ENCODE measurements around the gene NRCAM.

DNA sequence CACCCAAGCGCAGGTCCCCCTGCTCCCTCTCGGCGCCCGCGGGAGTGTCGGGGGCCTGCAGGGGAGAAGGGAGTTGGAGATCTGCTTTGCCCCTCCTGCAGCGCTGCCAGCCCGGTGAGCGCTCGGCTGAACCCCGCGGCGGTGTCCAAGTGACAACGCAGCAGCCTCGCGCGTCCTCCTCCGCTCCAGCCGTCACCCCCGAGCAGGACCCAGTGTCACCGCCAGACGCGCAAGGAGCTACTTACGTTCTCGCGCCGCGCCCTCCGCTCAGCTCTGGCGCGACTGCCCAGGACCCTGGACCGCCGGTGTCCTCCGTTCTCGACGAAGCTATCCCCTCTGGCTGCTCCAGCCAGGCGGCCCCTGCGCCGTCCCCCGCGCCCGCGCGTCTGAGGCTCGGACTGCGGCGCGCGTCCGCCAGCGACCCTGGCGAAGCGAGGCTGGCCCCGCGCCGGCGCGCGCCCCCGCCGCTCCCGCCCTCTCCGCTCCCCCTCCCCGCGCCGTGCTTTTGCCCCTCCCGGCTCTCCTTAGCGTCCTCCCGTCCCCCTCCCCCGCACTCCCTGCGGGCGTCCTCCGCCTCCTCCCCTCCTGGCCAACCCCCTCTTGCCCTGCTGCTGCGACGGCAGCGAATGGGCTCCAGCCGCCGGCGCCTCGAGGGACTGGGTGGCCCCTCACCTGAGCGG is at the start of gene NRCAM:
- TF ChIP-seq, protein P1, sequence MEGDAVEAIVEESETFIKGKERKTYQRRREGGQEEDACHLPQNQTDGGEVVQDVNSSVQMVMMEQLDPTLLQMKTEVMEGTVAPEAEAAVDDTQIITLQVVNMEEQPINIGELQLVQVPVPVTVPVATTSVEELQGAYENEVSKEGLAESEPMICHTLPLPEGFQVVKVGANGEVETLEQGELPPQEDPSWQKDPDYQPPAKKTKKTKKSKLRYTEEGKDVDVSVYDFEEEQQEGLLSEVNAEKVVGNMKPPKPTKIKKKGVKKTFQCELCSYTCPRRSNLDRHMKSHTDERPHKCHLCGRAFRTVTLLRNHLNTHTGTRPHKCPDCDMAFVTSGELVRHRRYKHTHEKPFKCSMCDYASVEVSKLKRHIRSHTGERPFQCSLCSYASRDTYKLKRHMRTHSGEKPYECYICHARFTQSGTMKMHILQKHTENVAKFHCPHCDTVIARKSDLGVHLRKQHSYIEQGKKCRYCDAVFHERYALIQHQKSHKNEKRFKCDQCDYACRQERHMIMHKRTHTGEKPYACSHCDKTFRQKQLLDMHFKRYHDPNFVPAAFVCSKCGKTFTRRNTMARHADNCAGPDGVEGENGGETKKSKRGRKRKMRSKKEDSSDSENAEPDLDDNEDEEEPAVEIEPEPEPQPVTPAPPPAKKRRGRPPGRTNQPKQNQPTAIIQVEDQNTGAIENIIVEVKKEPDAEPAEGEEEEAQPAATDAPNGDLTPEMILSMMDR (IDR thresholded peaks at IDR 0.05; ENCODE audit: insufficient read depth, low read depth, low read length), result no peak
- TF ChIP-seq EZH2 (IDR thresholded peaks at IDR 0.05; ENCODE audit: insufficient read depth, low read length), result peak; percentile 6
